Effector memory CD8-positive, alpha-beta T cell (primary cell): ENCODE data around the gene KCNQ5.
"Not testable (repeated sequence)": the region's sequence is repeated elsewhere in the genome, so short reads cannot be mapped to it uniquely, and the experiment has no call there.

Source experiments
- ATAC-seq: fragments of 150-1000 bp; cut with Tn5 transposase; replicated peaks from 2 replicates; pipeline ENCODE4 v1.10.0; 2021; ENCODE audit warnings: mild to moderate bottlenecking, moderate library complexity
- DNase-seq, 3 experiments: peaks; one replicate each; pipeline ENCODE4 v3.0.0; 2021
- H3K27ac Mint-ChIP-seq, 2 donors: one replicate each; pipeline ENCODE4 v1.8.0; 2022; ENCODE audit warnings: mild to moderate bottlenecking in 2 of 2, mixed read lengths in 2 of 2, moderate library complexity in 2 of 2
- H3K27me3 Mint-ChIP-seq, 2 donors: one replicate each; pipeline ENCODE4 v1.8.0; 2022; ENCODE audit warnings: mixed read lengths in 2 of 2
- H3K36me3 Mint-ChIP-seq: one replicate; pipeline ENCODE4 v1.8.0; 2022; ENCODE audit warnings: mild to moderate bottlenecking, moderate library complexity, mixed read lengths; ENCODE audit not compliant: insufficient read depth
- H3K4me1 Mint-ChIP-seq, 2 donors: one replicate each; pipeline ENCODE4 v1.8.0; 2022; ENCODE audit warnings: low read depth in 2 of 2, mixed read lengths in 2 of 2
- H3K4me3 Mint-ChIP-seq, 2 donors: one replicate each; pipeline ENCODE4 v1.8.0; 2022; ENCODE audit warnings: mild to moderate bottlenecking in 2 of 2, mixed read lengths in 2 of 2, moderate library complexity in 2 of 2
- H3K9me3 Mint-ChIP-seq, 2 donors: one replicate each; pipeline ENCODE4 v1.8.0; 2022; ENCODE audit warnings: mixed read lengths in 2 of 2

The KCNQ5 gene

DNA sequence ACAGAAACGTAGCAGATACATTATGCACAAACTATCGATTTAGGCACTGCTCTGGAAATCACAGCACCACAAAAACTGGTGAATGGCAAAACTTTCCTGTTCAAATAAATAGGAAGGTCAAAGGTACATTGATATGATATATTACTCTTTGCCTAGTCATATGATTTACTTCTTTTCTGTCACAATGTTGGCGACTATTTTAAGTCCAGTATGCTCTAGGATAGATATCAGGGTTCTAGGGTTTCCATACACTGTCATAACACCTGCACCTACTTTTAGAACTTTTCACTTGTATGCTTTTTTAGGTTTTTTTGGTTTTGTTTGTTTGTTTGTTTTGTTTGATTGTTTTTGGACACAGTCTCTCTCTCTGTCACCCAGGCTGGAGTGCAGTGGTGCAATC, 578.4 kb downstream of the KCNQ5 start:
- no peak for ATAC-seq
- Mint-ChIP-seq H3K9me3 (no peaks in the 10 kb centered on the region), H3K27me3 (no peaks in the 10 kb centered on the region), H3K4me1 (peaks cover 0 to 2% of the 10 kb centered on the region in 2 donors), H3K27ac (no peak overlapping the region), H3K36me3 (no peaks in the 10 kb centered on the region), H3K4me3 (no peak overlapping the region)
- no peak for DNase-seq

GRCh38 chr6:73200735-73201134, 578.9 kb downstream of the KCNQ5 start:
- Mint-ChIP-seq H3K36me3 (no peaks in the 10 kb centered on the region), H3K27ac (no peak overlapping the region), H3K9me3 (no peaks in the 10 kb centered on the region), H3K27me3 (no peaks in the 10 kb centered on the region), H3K4me1 (peaks cover 0 to 2% of the 10 kb centered on the region in 2 donors), H3K4me3 (no peak overlapping the region)
- DNase-seq: no peak
- no peak for ATAC-seq

DNA sequence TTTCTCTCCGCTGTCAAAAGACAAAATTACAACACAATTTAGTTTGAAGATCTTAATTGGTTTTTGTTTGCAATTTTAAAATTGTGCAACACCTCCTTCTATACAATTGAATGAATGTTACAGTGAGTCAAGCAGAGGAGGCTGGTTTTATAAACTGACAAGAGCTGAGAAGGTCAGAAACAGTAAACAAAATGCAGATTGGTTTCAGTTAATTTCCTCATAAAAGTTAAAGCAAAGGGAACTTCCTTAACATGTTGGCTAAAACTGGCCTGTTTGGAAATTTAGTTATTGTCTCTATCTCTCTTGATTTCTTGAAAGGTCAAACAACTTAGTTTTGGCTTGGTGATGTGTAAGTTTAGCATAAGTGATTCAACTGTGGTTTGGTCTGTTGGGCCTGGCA, 581.2 kb downstream of the KCNQ5 start:
- ATAC-seq: no peak
- H3K27ac Mint-ChIP-seq: no peak overlapping the region
- no peaks in the 10 kb centered on the region for H3K9me3 Mint-ChIP-seq
- DNase-seq: no peak
- peaks cover 0 to 12% of the 10 kb centered on the region in 2 donors for H3K27me3 Mint-ChIP-seq
- H3K36me3 Mint-ChIP-seq: no peaks in the 10 kb centered on the region
- no peaks in the 10 kb centered on the region for H3K4me1 Mint-ChIP-seq
- no peak overlapping the region for H3K4me3 Mint-ChIP-seq

GRCh38 chr6:73204252-73204651, 582.4 kb downstream of the KCNQ5 start:
- ATAC-seq (no peak), DNase-seq (no peak)
- no peaks in the 10 kb centered on the region for H3K9me3 Mint-ChIP-seq
- no peaks in the 10 kb centered on the region for H3K4me1 Mint-ChIP-seq
- no peaks in the 10 kb centered on the region for H3K36me3 Mint-ChIP-seq
- no peak overlapping the region for H3K4me3 Mint-ChIP-seq
- H3K27ac Mint-ChIP-seq: no peak overlapping the region
- peaks cover 0 to 12% of the 10 kb centered on the region in 2 donors for H3K27me3 Mint-ChIP-seq

- H3K9me3 Mint-ChIP-seq: no peaks in the 10 kb centered on the region
- H3K27ac Mint-ChIP-seq: no peak overlapping the region
- H3K4me1 Mint-ChIP-seq: no peaks in the 10 kb centered on the region
- ATAC-seq: no peak
- no peak overlapping the region for H3K4me3 Mint-ChIP-seq
- H3K27me3 Mint-ChIP-seq: peaks cover 0 to 12% of the 10 kb centered on the region in 2 donors
- DNase-seq: no peak
- H3K36me3 Mint-ChIP-seq: no peaks in the 10 kb centered on the region
Observed at GRCh38 chr6:73207221-73207837, 585.5 kb downstream of the KCNQ5 start.

GRCh38 chr6:73209117-73209516, 587.3 kb downstream of the KCNQ5 start:
- Mint-ChIP-seq H3K4me1 (no peaks in the 10 kb centered on the region), H3K27me3 (peaks cover 0 to 12% of the 10 kb centered on the region in 2 donors), H3K36me3 (no peaks in the 10 kb centered on the region), H3K4me3 (no peak overlapping the region), H3K9me3 (no peaks in the 10 kb centered on the region), H3K27ac (no peak overlapping the region)
- DNase-seq (no peak), ATAC-seq (no peak)

GRCh38 chr6:73216859-73217258, 595.0 kb downstream of the KCNQ5 start:
- no peaks in the 10 kb centered on the region for H3K36me3 Mint-ChIP-seq
- ATAC-seq: no peak
- no peaks in the 10 kb centered on the region for H3K9me3 Mint-ChIP-seq
- no peaks in the 10 kb centered on the region for H3K27me3 Mint-ChIP-seq
- no peak overlapping the region for H3K27ac Mint-ChIP-seq
- DNase-seq: no peak
- H3K4me1 Mint-ChIP-seq: no peaks in the 10 kb centered on the region
- H3K4me3 Mint-ChIP-seq: no peak overlapping the region

GRCh38 chr6:73225396-73225795, 603.5 kb downstream of the KCNQ5 start, which contains the start of gene KHDC1L:
Gene KHDC1L (minus strand): TSS chr6:73225496. CDS start chr6:73225408, 88 bp downstream.
- peak within 1 kb of the TSS in 1 of 2 donors; percentile 67 for H3K27ac Mint-ChIP-seq
- H3K36me3 Mint-ChIP-seq: no peaks in the 10 kb centered on the region
- no peak for ATAC-seq

DNA sequence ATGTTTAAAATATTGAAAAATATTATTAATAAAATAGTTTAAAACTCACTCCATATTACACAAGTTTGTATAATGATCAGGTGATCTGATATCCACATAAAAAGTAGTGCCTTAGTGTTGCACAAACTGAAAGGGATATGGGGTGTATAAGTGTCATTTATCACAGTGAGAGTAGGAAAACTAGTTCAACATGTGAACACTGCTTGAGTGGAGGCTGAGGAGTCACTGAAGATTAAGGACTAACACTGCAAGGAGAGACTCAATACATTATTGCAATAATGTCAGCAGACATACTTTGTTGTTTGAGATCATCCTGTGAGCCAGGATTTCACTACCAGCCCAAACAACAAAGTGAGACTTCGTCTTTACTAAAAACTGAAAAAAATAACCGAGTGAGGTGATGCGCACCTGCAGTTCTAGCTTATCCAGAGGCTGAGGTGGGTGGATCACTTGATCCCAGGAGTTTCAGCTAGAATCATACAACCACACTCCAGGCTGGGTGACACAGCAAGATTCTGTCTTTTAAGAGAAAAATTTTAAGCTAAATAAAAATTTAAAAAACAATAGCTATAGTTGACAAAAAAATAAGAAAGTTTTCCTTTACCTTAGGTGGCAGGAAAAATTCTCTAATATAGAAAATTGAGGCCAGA, 605.9 kb downstream of the KCNQ5 start:
- Mint-ChIP-seq H3K4me1 (no peaks in the 10 kb centered on the region), H3K27ac (no peak overlapping the region), H3K4me3 (no peak overlapping the region), H3K9me3 (no peaks in the 10 kb centered on the region), H3K36me3 (no peaks in the 10 kb centered on the region), H3K27me3 (peaks cover 0 to 6% of the 10 kb centered on the region in 2 donors)
- no peak for DNase-seq
- no peak for ATAC-seq

More at GRCh38 chr6:73225396-73225795, 603.5 kb downstream of the KCNQ5 start, which contains the start of gene KHDC1L:
- DNase-seq: no peak
- H3K4me1 Mint-ChIP-seq: no peaks in the 10 kb centered on the region
- peaks cover 0 to 6% of the 10 kb centered on the region in 2 donors for H3K27me3 Mint-ChIP-seq
- no peak within 1 kb of the TSS for H3K4me3 Mint-ChIP-seq
- no peaks in the 10 kb centered on the region for H3K9me3 Mint-ChIP-seq

DNA sequence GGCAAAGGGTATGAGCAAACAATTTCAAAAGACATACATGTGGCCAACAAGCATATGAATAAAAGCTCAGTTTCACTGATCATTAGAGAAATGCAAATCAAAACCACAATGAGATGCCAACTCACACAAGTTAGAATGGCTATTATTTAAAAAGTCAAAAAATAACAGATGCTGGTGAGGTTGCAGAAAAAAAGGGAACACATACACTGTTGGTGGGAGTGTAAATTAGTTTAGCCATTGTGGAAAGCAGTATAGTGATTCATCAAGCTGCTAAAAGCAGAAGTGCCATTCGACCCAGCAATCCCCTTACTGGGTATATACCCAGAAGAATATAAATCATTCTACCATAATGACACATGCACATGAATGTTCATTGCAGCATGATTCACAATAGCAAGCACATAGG, 610.1 kb downstream of the KCNQ5 start:
- no peak for ATAC-seq
- H3K4me3 Mint-ChIP-seq: no peak overlapping the region
- no peaks in the 10 kb centered on the region for H3K9me3 Mint-ChIP-seq
- H3K4me1 Mint-ChIP-seq: no peaks in the 10 kb centered on the region
- DNase-seq: no peak
- H3K36me3 Mint-ChIP-seq: no peaks in the 10 kb centered on the region
- H3K27me3 Mint-ChIP-seq: no peaks in the 10 kb centered on the region
- no peak overlapping the region for H3K27ac Mint-ChIP-seq

DNA sequence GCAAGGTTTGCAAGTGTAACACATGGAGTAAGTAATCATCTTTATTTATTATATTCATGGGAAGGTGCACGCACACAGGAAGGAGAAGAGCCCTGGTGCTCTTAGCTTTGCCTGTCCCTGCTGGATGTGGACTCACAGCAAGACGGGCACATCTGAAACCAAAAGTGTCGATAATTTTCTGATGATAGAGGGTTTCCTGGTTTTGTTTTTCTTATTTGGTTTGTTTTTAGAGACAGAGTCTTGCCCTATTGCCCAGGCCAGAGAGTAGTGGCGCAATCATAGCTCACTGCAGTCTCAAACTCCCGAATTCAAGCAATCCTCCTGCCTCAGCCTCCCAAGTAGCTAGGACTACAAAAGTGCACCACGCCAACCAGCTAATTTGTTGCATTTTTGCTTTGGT, 611.2 kb downstream of the KCNQ5 start:
- no peaks in the 10 kb centered on the region for H3K36me3 Mint-ChIP-seq
- H3K4me3 Mint-ChIP-seq: no peak overlapping the region
- H3K27me3 Mint-ChIP-seq: no peaks in the 10 kb centered on the region
- no peaks in the 10 kb centered on the region for H3K9me3 Mint-ChIP-seq
- no peak for DNase-seq
- H3K4me1 Mint-ChIP-seq: no peaks in the 10 kb centered on the region
- H3K27ac Mint-ChIP-seq: no peak overlapping the region
- ATAC-seq: no peak

- H3K4me3 Mint-ChIP-seq, H3K9me3 Mint-ChIP-seq, ATAC-seq, H3K27ac Mint-ChIP-seq, H3K27me3 Mint-ChIP-seq, H3K36me3 Mint-ChIP-seq, H3K4me1 Mint-ChIP-seq, DNase-seq: not testable (repeated sequence)
Observed at GRCh38 chr6:73233971-73234370, 612.1 kb downstream of the KCNQ5 start.

DNA sequence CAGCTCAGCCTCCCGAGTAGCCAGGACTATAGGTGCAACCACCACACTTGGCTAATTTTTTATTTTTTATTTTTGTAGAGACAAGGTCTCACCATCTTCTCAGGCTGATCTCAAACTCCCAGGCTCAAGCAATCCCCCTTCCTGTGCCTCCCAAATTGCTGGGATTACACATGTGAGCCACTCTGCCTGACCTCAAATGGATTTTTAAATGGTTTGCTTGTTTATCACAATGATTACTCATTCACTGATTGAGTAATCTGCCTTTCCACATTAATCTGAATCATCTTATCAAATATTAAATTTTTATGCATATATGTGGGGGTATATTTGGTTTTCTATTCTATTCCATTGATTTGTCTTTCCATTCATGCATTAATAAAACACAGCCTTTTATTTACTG, 612.9 kb downstream of the KCNQ5 start:
- H3K4me1 Mint-ChIP-seq: no peaks in the 10 kb centered on the region
- H3K9me3 Mint-ChIP-seq: no peaks in the 10 kb centered on the region
- no peak overlapping the region for H3K4me3 Mint-ChIP-seq
- H3K27ac Mint-ChIP-seq: no peak overlapping the region
- H3K27me3 Mint-ChIP-seq: no peaks in the 10 kb centered on the region
- ATAC-seq (no peak), DNase-seq (no peak)
- H3K36me3 Mint-ChIP-seq: no peaks in the 10 kb centered on the region

DNA sequence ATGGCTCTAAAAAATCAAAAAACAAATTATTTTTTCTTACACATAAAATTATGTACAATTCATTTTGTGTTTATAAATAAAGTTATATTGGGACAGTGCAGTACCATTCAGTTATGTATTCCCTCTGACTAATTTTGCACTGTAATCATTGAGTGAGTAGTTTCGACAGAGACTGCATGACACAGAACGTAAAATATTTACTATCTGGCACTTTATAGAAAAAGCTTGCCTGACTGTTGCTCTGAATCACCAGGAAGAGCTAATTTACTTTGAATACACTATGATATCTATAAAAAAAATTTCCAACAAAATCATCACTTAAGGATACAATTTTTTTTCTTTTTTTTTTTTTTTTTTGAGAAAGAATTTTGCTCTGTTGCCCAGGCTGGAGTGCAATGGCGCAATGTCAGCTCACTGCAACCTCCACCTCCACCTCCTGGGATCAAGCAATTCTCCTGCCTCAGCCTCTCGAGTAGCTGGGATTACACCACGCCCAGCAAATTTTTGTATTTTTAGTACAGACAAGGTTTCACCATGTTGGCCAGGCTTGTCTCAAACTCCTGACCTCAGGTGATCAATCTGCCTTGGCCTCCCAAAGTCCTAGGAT, 614.4 kb downstream of the KCNQ5 start:
- no peaks in the 10 kb centered on the region for H3K4me1 Mint-ChIP-seq
- no peak for DNase-seq
- no peak overlapping the region for H3K4me3 Mint-ChIP-seq
- H3K27me3 Mint-ChIP-seq: no peaks in the 10 kb centered on the region
- ATAC-seq: no peak
- no peak overlapping the region for H3K27ac Mint-ChIP-seq
- H3K9me3 Mint-ChIP-seq: no peaks in the 10 kb centered on the region
- no peaks in the 10 kb centered on the region for H3K36me3 Mint-ChIP-seq
